H9 (cell line): ENCODE results near the gene NAPA. TPM values are rescaled to one million over a fixed set of nuclear protein-coding genes. Genes with fewer than 3 reads are reported as not detected.

Source experiments
- DNase-seq: peaks from one replicate; pipeline ENCODE4 v3.0.0-alpha.2; 2017
- H2AFZ ChIP-seq: one replicate; pipeline ENCODE4 v1.6.1; 2013; ENCODE audit warnings: mild to moderate bottlenecking, low read length, control low read depth, moderate library complexity
- H2AK5ac ChIP-seq: 2 replicates; pipeline ENCODE4 v1.6.1; 2013; ENCODE audit warnings: low read length, control low read depth, mixed read lengths; ENCODE audit not compliant: insufficient read length
- H2BK120ac ChIP-seq: one replicate; pipeline ENCODE4 v1.6.1; 2013; ENCODE audit warnings: low read depth, mild to moderate bottlenecking, low read length, control low read depth, inconsistent platforms; ENCODE audit not compliant: poor library complexity, severe bottlenecking
- H2BK12ac ChIP-seq: 2 replicates; pipeline ENCODE4 v1.6.1; 2013; ENCODE audit warnings: low read length, control low read depth, mixed read lengths, low read depth; ENCODE audit not compliant: insufficient read length
- H2BK15ac ChIP-seq: 2 replicates; pipeline ENCODE4 v1.6.1; 2013; ENCODE audit warnings: low read depth, low read length, control low read depth
- H2BK20ac ChIP-seq: one replicate; pipeline ENCODE4 v1.6.1; 2013; ENCODE audit warnings: low read depth, mild to moderate bottlenecking, low read length, control low read depth, inconsistent platforms; ENCODE audit not compliant: poor library complexity, severe bottlenecking
- H2BK5ac ChIP-seq: 2 replicates; pipeline ENCODE4 v1.6.1; 2013; ENCODE audit warnings: low read length, control low read depth, mixed read lengths; ENCODE audit not compliant: insufficient read length
- H3K14ac ChIP-seq: 2 replicates; pipeline ENCODE4 v1.6.1; 2013; ENCODE audit warnings: low read length, control low read depth; ENCODE audit not compliant: insufficient read depth
- H3K18ac ChIP-seq: 2 replicates; pipeline ENCODE4 v1.6.1; 2013; ENCODE audit warnings: low read depth, mild to moderate bottlenecking, mixed read lengths, low read length, control low read depth; ENCODE audit not compliant: insufficient read length
- H3K23ac ChIP-seq: 2 replicates; pipeline ENCODE4 v1.6.1; 2013; ENCODE audit warnings: low read length, control low read depth, mixed read lengths, low read depth; ENCODE audit not compliant: insufficient read length
- H3K23me2 ChIP-seq: 2 replicates; pipeline ENCODE4 v1.6.1; 2013; ENCODE audit warnings: low read depth, mild to moderate bottlenecking, mixed read lengths, low read length, control low read depth; ENCODE audit not compliant: insufficient read length, poor library complexity, severe bottlenecking
- H3K27ac ChIP-seq: 2 replicates; pipeline ENCODE4 v1.5.1; 2013; ENCODE audit warnings: low read length, control low read depth, mixed read lengths, low read depth; ENCODE audit not compliant: insufficient read length
- H3K27me3 ChIP-seq: 2 replicates; pipeline ENCODE4 v1.6.1; 2013; ENCODE audit warnings: low read length, control low read depth, inconsistent platforms; ENCODE audit not compliant: insufficient read depth
- H3K4ac ChIP-seq: 2 replicates; pipeline ENCODE4 v1.6.1; 2013; ENCODE audit warnings: low read depth, mild to moderate bottlenecking, control low read depth, inconsistent platforms, low read length, moderate library complexity
- H3K4me1 ChIP-seq: 2 replicates; pipeline ENCODE4 v1.6.1; 2013; ENCODE audit warnings: low read length, control low read depth, inconsistent platforms; ENCODE audit not compliant: insufficient read depth
- H3K4me2 ChIP-seq: 2 replicates; pipeline ENCODE4 v1.6.1; 2013; ENCODE audit warnings: low read length, control low read depth, mixed read lengths; ENCODE audit not compliant: insufficient read length, insufficient read depth
- H3K56ac ChIP-seq: 2 replicates; pipeline ENCODE4 v1.6.1; 2013; ENCODE audit warnings: low read depth, mild to moderate bottlenecking, mixed read lengths, low read length, control low read depth; ENCODE audit not compliant: insufficient read length
- H3K79me1 ChIP-seq: 2 replicates; pipeline ENCODE4 v1.6.1; 2013; ENCODE audit warnings: low read depth, mild to moderate bottlenecking, moderate library complexity, low read length, control low read depth, inconsistent platforms; ENCODE audit not compliant: insufficient read depth, poor library complexity, severe bottlenecking
- H3K79me2 ChIP-seq: 2 replicates; pipeline ENCODE4 v1.6.1; 2013; ENCODE audit warnings: low read length, control low read depth, inconsistent platforms; ENCODE audit not compliant: insufficient read depth
- H3K9ac ChIP-seq: 2 replicates; pipeline ENCODE4 v1.6.1; 2013; ENCODE audit warnings: low read length, control low read depth, mixed read lengths; ENCODE audit not compliant: insufficient read length; ENCODE audit errors: extremely low read depth
- H3K9me3 ChIP-seq: one replicate; pipeline ENCODE4 v1.6.1; 2013; ENCODE audit warnings: low read depth, low read length, inconsistent platforms; ENCODE audit not compliant: control insufficient read depth
- H3T11ph ChIP-seq: one replicate; pipeline ENCODE4 v1.6.1; 2013; ENCODE audit warnings: mild to moderate bottlenecking, low read length, control low read depth, inconsistent platforms
- H4K20me1 ChIP-seq: one replicate; pipeline ENCODE4 v1.6.1; 2013; ENCODE audit not compliant: control insufficient read depth, insufficient read length, insufficient read depth
- H4K5ac ChIP-seq: 2 replicates; pipeline ENCODE4 v1.6.1; 2013; ENCODE audit warnings: low read depth, mild to moderate bottlenecking, mixed read lengths, low read length, control low read depth; ENCODE audit not compliant: insufficient read length
- H4K8ac ChIP-seq: replicated peaks from 2 replicates; pipeline ENCODE4 v1.6.1; 2013; ENCODE audit warnings: low read length, control low read depth, mixed read lengths, low read depth; ENCODE audit not compliant: insufficient read length
- H4K91ac ChIP-seq: 2 replicates; pipeline ENCODE4 v1.6.1; 2013; ENCODE audit warnings: low read depth, mild to moderate bottlenecking, moderate library complexity, mixed read lengths, low read length, control low read depth; ENCODE audit not compliant: insufficient read length
- H3K27ac Mint-ChIP-seq, 3 experiments: 2 replicates in 2 of 3; 3 replicates in 1 of 3; pipeline ENCODE4 v1.8.0; 2020 to 2021; ENCODE audit warnings: mixed read lengths in 3 of 3, mild to moderate bottlenecking in 1 of 3, moderate library complexity in 1 of 3
- H3K27me3 Mint-ChIP-seq: 2 replicates; pipeline ENCODE4 v1.8.0; 2021; ENCODE audit warnings: low read depth, mild to moderate bottlenecking, moderate library complexity, mixed read lengths
- H3K36me3 Mint-ChIP-seq, 3 experiments: 2 replicates in 2 of 3; 3 replicates in 1 of 3; pipeline ENCODE4 v1.8.0; 2020 to 2021; ENCODE audit warnings: low read depth in 3 of 3, mixed read lengths in 3 of 3; ENCODE audit not compliant: insufficient read depth in 1 of 3
- H3K4me1 Mint-ChIP-seq, 2 experiments: 2 replicates each; pipeline ENCODE4 v1.8.0; 2020; ENCODE audit warnings: mixed read lengths in 2 of 2
- H3K4me3 Mint-ChIP-seq, 2 experiments: 2 replicates in 1 of 2; 3 replicates in 1 of 2; pipeline ENCODE4 v1.8.0; 2020 to 2021; ENCODE audit warnings: mild to moderate bottlenecking in 2 of 2, mixed read lengths in 2 of 2, moderate library complexity in 1 of 2
- H3K9me3 Mint-ChIP-seq, 2 experiments: 2 replicates in 1 of 2; 3 replicates in 1 of 2; pipeline ENCODE4 v1.8.0; 2020; ENCODE audit warnings: mild to moderate bottlenecking in 2 of 2, mixed read lengths in 2 of 2, moderate library complexity in 1 of 2
- WGBS: extraction: QIAGEN DNeasy Blood & Tissue Kit; methylation state at CpG from one replicate; pipeline ENCODE4 v1.1.7; 2013; ENCODE audit warnings: missing lambda C conversion rate, low lambda C conversion rate, mixed read lengths; ENCODE audit not compliant: insufficient read length; ENCODE audit errors: extremely low coverage; 5-methylcytosine and 5-hydroxymethylcytosine counted together
- total RNA-seq: library from RNA; stranded (reverse); gene quantifications from 2 replicates; pipeline ENCODE4 v1.2.1, GENCODE V29; 2021
- TF ChIP-seq, protein P1 (sequence below): fragments of 200-600 bp; sonication (generic); conservative IDR thresholded peaks from 3 replicates; pipeline ENCODE4 v1.8.0; 2021; ENCODE audit warnings: antibody characterized with exemption, mild to moderate bottlenecking

NAPA gene
- total RNA-seq, 1 experiment from 2014 or later: 62.8 TPM

DNA sequence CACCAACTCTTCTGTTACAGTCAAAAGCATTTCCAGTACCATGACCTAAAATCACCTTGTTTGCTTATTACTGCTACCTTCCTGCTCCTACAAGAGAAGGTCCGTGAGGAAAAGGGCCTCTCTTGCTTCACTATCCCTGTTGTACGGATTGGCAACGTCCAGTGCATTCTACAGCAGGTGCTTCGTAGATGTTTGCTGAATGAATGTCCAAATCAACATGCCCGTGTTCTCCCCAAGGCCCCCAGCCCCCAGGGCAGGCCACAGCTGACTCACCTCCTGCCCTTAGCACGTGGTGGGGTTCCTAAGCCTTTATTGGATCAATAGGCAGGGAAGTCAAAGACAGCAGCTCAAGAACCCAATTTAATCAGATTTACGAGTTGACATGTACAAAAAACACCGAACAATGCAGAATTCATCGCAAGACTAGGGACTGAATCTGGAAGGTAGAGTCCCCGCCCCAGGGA lies 5.5 kb upstream of the NAPA start:
- Histone ChIP-seq H3K9me3 (no peaks in the 10 kb centered on the region), H2BK5ac (no peak overlapping the region), H4K91ac (no peak overlapping the region), H4K5ac (no peak overlapping the region), H3K18ac (no peak overlapping the region), H4K20me1 (no peaks in the 10 kb centered on the region), H3K4me1 (no peaks in the 10 kb centered on the region), H2BK15ac (no peak overlapping the region), H3K4ac (no peak overlapping the region), H2AK5ac (no peak overlapping the region), H3K79me2 (no peaks in the 10 kb centered on the region), H3K79me1 (no peaks in the 10 kb centered on the region), H3K27me3 (no peaks in the 10 kb centered on the region), H2BK20ac (no peak overlapping the region), H4K8ac (no peak overlapping the region), H3K9ac (no peak overlapping the region), H3K23ac (no peak overlapping the region), H2BK12ac (no peak overlapping the region), H3K56ac (no peak overlapping the region), H3K4me2 (no peak overlapping the region), H3T11ph (no peak overlapping the region), H3K27ac (no peak overlapping the region), H3K14ac (no peak overlapping the region), H2AFZ (no peak overlapping the region), H3K23me2 (no peaks in the 10 kb centered on the region), H2BK120ac (no peak overlapping the region)
- TF ChIP-seq, protein P1, sequence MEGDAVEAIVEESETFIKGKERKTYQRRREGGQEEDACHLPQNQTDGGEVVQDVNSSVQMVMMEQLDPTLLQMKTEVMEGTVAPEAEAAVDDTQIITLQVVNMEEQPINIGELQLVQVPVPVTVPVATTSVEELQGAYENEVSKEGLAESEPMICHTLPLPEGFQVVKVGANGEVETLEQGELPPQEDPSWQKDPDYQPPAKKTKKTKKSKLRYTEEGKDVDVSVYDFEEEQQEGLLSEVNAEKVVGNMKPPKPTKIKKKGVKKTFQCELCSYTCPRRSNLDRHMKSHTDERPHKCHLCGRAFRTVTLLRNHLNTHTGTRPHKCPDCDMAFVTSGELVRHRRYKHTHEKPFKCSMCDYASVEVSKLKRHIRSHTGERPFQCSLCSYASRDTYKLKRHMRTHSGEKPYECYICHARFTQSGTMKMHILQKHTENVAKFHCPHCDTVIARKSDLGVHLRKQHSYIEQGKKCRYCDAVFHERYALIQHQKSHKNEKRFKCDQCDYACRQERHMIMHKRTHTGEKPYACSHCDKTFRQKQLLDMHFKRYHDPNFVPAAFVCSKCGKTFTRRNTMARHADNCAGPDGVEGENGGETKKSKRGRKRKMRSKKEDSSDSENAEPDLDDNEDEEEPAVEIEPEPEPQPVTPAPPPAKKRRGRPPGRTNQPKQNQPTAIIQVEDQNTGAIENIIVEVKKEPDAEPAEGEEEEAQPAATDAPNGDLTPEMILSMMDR: no peak
- no peaks in the 10 kb centered on the region for H3K9me3 Mint-ChIP-seq
- H3K27me3 Mint-ChIP-seq: no peaks in the 10 kb centered on the region; the same call in 1 of the 2 replicates
- WGBS: no CpG with 5 or more reads among the region's 10 CpGs
- DNase-seq: no peak
- H3K4me1 Mint-ChIP-seq: peaks cover 5 to 21% of the 10 kb centered on the region in 2 experiments; a peak in 3 of 4 replicates
- H3K4me3 Mint-ChIP-seq: no peak overlapping the region
- H3K36me3 Mint-ChIP-seq: no peaks in the 10 kb centered on the region; a peak in 1 of 7 replicates
- peak overlapping the region in 1 of 3 experiments; percentile 74; a peak in 2 of 7 replicates for H3K27ac Mint-ChIP-seq
